Stimulated activated CD4-positive, alpha-beta T cell treated with anti-CD3 and anti-CD28 coated beads, Interleukin-1b, Interleukin-23, amount 100 ng/mL, for 4 hours (primary cell): ENCODE measurements around the gene ZBTB42.
A peak's percentile ranks its signal among the peaks of the same experiment; 100 is the strongest.

Source experiments
- DNase-seq, 2 donors: peaks; one replicate each; pipeline ENCODE4 v3.0.0-alpha.2; 2020; ENCODE audit warnings: low read depth in 2 of 2

The ZBTB42 gene

GRCh38 chr14:104800771-104801519, at the start of gene ZBTB42:
ZBTB42 (plus strand) TSS chr14:104801101; CDS start chr14:104801198, 97 bp downstream.
- DNase-seq, result peak; percentile 52 to 63

GRCh38 chr14:104751539-104752422, 49.1 kb upstream of the ZBTB42 start:
- DNase-seq, result no peak

- no peak for DNase-seq
These were observed 48.5 kb upstream of the ZBTB42 start for GRCh38 chr14:104752423-104752734.

- DNase-seq, result peak; percentile 99
These were observed 48.0 kb upstream of the ZBTB42 start, which contains the start of gene SIVA1 for GRCh38 chr14:104752735-104753527. SIVA1 (plus strand) TSS chr14:104753147; CDS start chr14:104753202, 55 bp downstream.

GRCh38 chr14:104753528-104754212, 47.2 kb upstream of the ZBTB42 start:
- no peak for DNase-seq

- DNase-seq, result no peak
These were observed 46.6 kb upstream of the ZBTB42 start for GRCh38 chr14:104754213-104754851.

- no peak for DNase-seq
These were observed 45.3 kb upstream of the ZBTB42 start for GRCh38 chr14:104755621-104756020.

- DNase-seq, result no peak
These were observed 44.2 kb upstream of the ZBTB42 start for GRCh38 chr14:104756477-104757237.

GRCh38 chr14:104757238-104757585, 43.7 kb upstream of the ZBTB42 start:
- no peak for DNase-seq

- no peak for DNase-seq
These were observed 43.1 kb upstream of the ZBTB42 start for GRCh38 chr14:104757681-104758392.

GRCh38 chr14:104758981-104759969, 41.6 kb upstream of the ZBTB42 start:
- DNase-seq, result no peak

GRCh38 chr14:104765517-104765916, 35.4 kb upstream of the ZBTB42 start:
- DNase-seq, result no peak

- no peak for DNase-seq
These were observed 34.5 kb upstream of the ZBTB42 start for GRCh38 chr14:104766256-104766862.

GRCh38 chr14:104766863-104767633, 33.9 kb upstream of the ZBTB42 start:
- no peak for DNase-seq

GRCh38 chr14:104767634-104767918, 33.3 kb upstream of the ZBTB42 start:
- no peak for DNase-seq

GRCh38 chr14:104768437-104769323, 32.2 kb upstream of the ZBTB42 start:
- peak; percentile 93 to 95 for DNase-seq
